PFSK-1 (cell line): Measurements from ENCODE around the gene PDK3.

Experiments
- FOXP2 ChIP-seq: optimal IDR thresholded peaks from 2 replicates; pipeline ENCODE3; 2011; ENCODE audit warnings: borderline replicate concordance, control low read depth, inconsistent platforms; ENCODE audit not compliant: insufficient read depth; ENCODE audit errors: extremely low read length, extremely low read depth
- POLR2AphosphoS5 ChIP-seq: IDR thresholded peaks from 2 replicates; pipeline ENCODE4 v1.6.1; 2012; ENCODE audit warnings: low read depth, mild to moderate bottlenecking, control low read depth, low read length, moderate library complexity
- REST ChIP-seq, 2 experiments: IDR thresholded peaks; 2 replicates each; pipeline versions ENCODE4 v1.6.1 to v1.8.0; 2011 to 2012; ENCODE audit warnings: low read depth in 2 of 2, low read length in 2 of 2, control low read depth in 1 of 2, inconsistent platforms in 1 of 2, mild to moderate bottlenecking in 1 of 2, moderate library complexity in 1 of 2; ENCODE audit not compliant: insufficient read depth in 1 of 2
- SIN3A ChIP-seq: IDR thresholded peaks from 2 replicates; pipeline ENCODE4 v1.6.1; 2012; ENCODE audit warnings: mild to moderate bottlenecking, low read length, moderate library complexity, borderline replicate concordance; ENCODE audit not compliant: insufficient read depth
- TAF1 ChIP-seq: IDR thresholded peaks from 2 replicates; pipeline ENCODE4 v1.6.1; 2012; ENCODE audit warnings: low read length, control low read depth, borderline replicate concordance; ENCODE audit not compliant: insufficient read depth

- TF ChIP-seq POLR2AphosphoS5 (no peak), REST (IDR thresholded peaks at IDR 0.05; ENCODE audit: insufficient read depth in 1 of 2, low read depth in 2 of 2, low read length in 2 of 2) (no peak), TAF1 (no peak), SIN3A (no peak), FOXP2 (no peak)
Observed at GRCh38 chrX:24495700-24496099, 30.6 kb downstream of the PDK3 start.
